ENCODE results near the gene ERVH48-1.
"Not testable (repeated sequence)": the region's sequence is repeated elsewhere in the genome, so short reads cannot be mapped to it uniquely, and the experiment has no call there.

ERVH48-1 gene

GRCh38 chr21:42927474-42928200, 2.2 kb upstream of the ERVH48-1 start:
- WGBS, 2 experiments, result 90 to 93% methylated on average over 23 of the region's 23 CpGs
- not testable (repeated sequence) for H3K27ac ChIP-seq (ENCODE audit: insufficient read depth, low read depth, low read length, poor library complexity, severe bottlenecking); H3K4me3 ChIP-seq (ENCODE audit: insufficient read depth, low read depth, low read length)

GRCh38 chr21:42924433-42924751, 1.0 kb downstream of the ERVH48-1 start:
- H3K36me3 ChIP-seq (ENCODE audit: control insufficient read depth, insufficient read depth, low read length), result no peaks in the 10 kb centered on the region
- peaks cover 5% of the 10 kb centered on the region for H3K4me1 ChIP-seq (ENCODE audit: control insufficient read depth, insufficient read depth, low read length)
- H3K9me3 ChIP-seq (ENCODE audit: control insufficient read depth, low read length), result no peaks in the 10 kb centered on the region
- peak overlapping the region; percentile 64 for H3K27ac ChIP-seq (ENCODE audit: insufficient read depth, low read depth, low read length, poor library complexity, severe bottlenecking)
- H3K4me3 ChIP-seq (ENCODE audit: insufficient read depth, low read depth, low read length), result no peak overlapping the region
- no peaks in the 10 kb centered on the region for H3K27me3 ChIP-seq (ENCODE audit: control insufficient read depth, insufficient read depth, low read length, poor library complexity, severe bottlenecking)
- 84 to 89% methylated on average over 6 of the region's 6 CpGs for WGBS, 2 experiments

More at GRCh38 chr21:42927474-42928200, 2.2 kb upstream of the ERVH48-1 start:
- H3K27me3 ChIP-seq (ENCODE audit: control insufficient read depth, insufficient read depth, low read length, poor library complexity, severe bottlenecking); H3K36me3 ChIP-seq (ENCODE audit: control insufficient read depth, insufficient read depth, low read length); H3K4me1 ChIP-seq (ENCODE audit: control insufficient read depth, insufficient read depth, low read length); H3K9me3 ChIP-seq (ENCODE audit: control insufficient read depth, low read length): not testable (repeated sequence)

GRCh38 chr21:42923553-42924432, 1.6 kb downstream of the ERVH48-1 start:
- WGBS, 2 experiments, result 31 to 33% methylated on average over 18 of the region's 18 CpGs
- Histone ChIP-seq H3K27me3 (ENCODE audit: control insufficient read depth, insufficient read depth, low read length, poor library complexity, severe bottlenecking) (no peaks in the 10 kb centered on the region), H3K9me3 (ENCODE audit: control insufficient read depth, low read length) (no peaks in the 10 kb centered on the region), H3K27ac (ENCODE audit: insufficient read depth, low read depth, low read length, poor library complexity, severe bottlenecking) (peak overlapping the region; percentile 64), H3K36me3 (ENCODE audit: control insufficient read depth, insufficient read depth, low read length) (no peaks in the 10 kb centered on the region), H3K4me1 (ENCODE audit: control insufficient read depth, insufficient read depth, low read length) (peaks cover 5% of the 10 kb centered on the region), H3K4me3 (ENCODE audit: insufficient read depth, low read depth, low read length) (no peak overlapping the region)

GRCh38 chr21:42922918-42923317, 2.5 kb downstream of the ERVH48-1 start:
- Histone ChIP-seq H3K27me3 (ENCODE audit: control insufficient read depth, insufficient read depth, low read length, poor library complexity, severe bottlenecking) (no peaks in the 10 kb centered on the region), H3K4me3 (ENCODE audit: insufficient read depth, low read depth, low read length) (no peak overlapping the region), H3K36me3 (ENCODE audit: control insufficient read depth, insufficient read depth, low read length) (no peaks in the 10 kb centered on the region), H3K4me1 (ENCODE audit: control insufficient read depth, insufficient read depth, low read length) (peaks cover 5% of the 10 kb centered on the region), H3K9me3 (ENCODE audit: control insufficient read depth, low read length) (no peaks in the 10 kb centered on the region), H3K27ac (ENCODE audit: insufficient read depth, low read depth, low read length, poor library complexity, severe bottlenecking) (no peak overlapping the region)
- 94% methylated on average over 18 of the region's 18 CpGs for WGBS, 2 experiments

- Histone ChIP-seq H3K27ac (ENCODE audit: insufficient read depth, low read depth, low read length, poor library complexity, severe bottlenecking) (no peak overlapping the region), H3K9me3 (ENCODE audit: control insufficient read depth, low read length) (no peaks in the 10 kb centered on the region), H3K36me3 (ENCODE audit: control insufficient read depth, insufficient read depth, low read length) (no peaks in the 10 kb centered on the region), H3K4me1 (ENCODE audit: control insufficient read depth, insufficient read depth, low read length) (peaks cover 5% of the 10 kb centered on the region), H3K27me3 (ENCODE audit: control insufficient read depth, insufficient read depth, low read length, poor library complexity, severe bottlenecking) (no peaks in the 10 kb centered on the region), H3K4me3 (ENCODE audit: insufficient read depth, low read depth, low read length) (no peak overlapping the region)
- 96 to 97% methylated on average over 4 of the region's 4 CpGs for WGBS, 2 experiments
Measured at GRCh38 chr21:42921927-42922326, 3.5 kb downstream of the ERVH48-1 start.

- Histone ChIP-seq H3K4me3 (ENCODE audit: insufficient read depth, low read depth, low read length) (no peak overlapping the region), H3K27ac (ENCODE audit: insufficient read depth, low read depth, low read length, poor library complexity, severe bottlenecking) (no peak overlapping the region), H3K4me1 (ENCODE audit: control insufficient read depth, insufficient read depth, low read length) (no peaks in the 10 kb centered on the region), H3K9me3 (ENCODE audit: control insufficient read depth, low read length) (no peaks in the 10 kb centered on the region), H3K27me3 (ENCODE audit: control insufficient read depth, insufficient read depth, low read length, poor library complexity, severe bottlenecking) (no peaks in the 10 kb centered on the region), H3K36me3 (ENCODE audit: control insufficient read depth, insufficient read depth, low read length) (no peaks in the 10 kb centered on the region)
- WGBS, 2 experiments, result 92 to 93% methylated on average over 6 of the region's 6 CpGs
Measured at GRCh38 chr21:42918291-42918690, 7.1 kb downstream of the ERVH48-1 start.

GRCh38 chr21:42913476-42913875, 12.0 kb downstream of the ERVH48-1 start:
- Histone ChIP-seq H3K27ac (ENCODE audit: insufficient read depth, low read depth, low read length, poor library complexity, severe bottlenecking) (no peak overlapping the region), H3K4me3 (ENCODE audit: insufficient read depth, low read depth, low read length) (no peak overlapping the region), H3K4me1 (ENCODE audit: control insufficient read depth, insufficient read depth, low read length) (no peaks in the 10 kb centered on the region), H3K9me3 (ENCODE audit: control insufficient read depth, low read length) (no peaks in the 10 kb centered on the region), H3K36me3 (ENCODE audit: control insufficient read depth, insufficient read depth, low read length) (peaks cover 3% of the 10 kb centered on the region), H3K27me3 (ENCODE audit: control insufficient read depth, insufficient read depth, low read length, poor library complexity, severe bottlenecking) (no peaks in the 10 kb centered on the region)
- WGBS, 2 experiments, result 82 to 84% methylated on average over 7 of the region's 7 CpGs

GRCh38 chr21:42911920-42912319, 13.5 kb downstream of the ERVH48-1 start:
- H3K4me1 ChIP-seq (ENCODE audit: control insufficient read depth, insufficient read depth, low read length); H3K27ac ChIP-seq (ENCODE audit: insufficient read depth, low read depth, low read length, poor library complexity, severe bottlenecking); H3K27me3 ChIP-seq (ENCODE audit: control insufficient read depth, insufficient read depth, low read length, poor library complexity, severe bottlenecking); H3K9me3 ChIP-seq (ENCODE audit: control insufficient read depth, low read length); H3K36me3 ChIP-seq (ENCODE audit: control insufficient read depth, insufficient read depth, low read length); H3K4me3 ChIP-seq (ENCODE audit: insufficient read depth, low read depth, low read length): not testable (repeated sequence)
- 93 to 95% methylated on average over 6 of the region's 6 CpGs for WGBS, 2 experiments

- H3K27ac ChIP-seq (ENCODE audit: insufficient read depth, low read depth, low read length, poor library complexity, severe bottlenecking); H3K9me3 ChIP-seq (ENCODE audit: control insufficient read depth, low read length); H3K4me1 ChIP-seq (ENCODE audit: control insufficient read depth, insufficient read depth, low read length); H3K27me3 ChIP-seq (ENCODE audit: control insufficient read depth, insufficient read depth, low read length, poor library complexity, severe bottlenecking); H3K4me3 ChIP-seq (ENCODE audit: insufficient read depth, low read depth, low read length): not testable (repeated sequence)
- peaks cover 21% of the 10 kb centered on the region for H3K36me3 ChIP-seq (ENCODE audit: control insufficient read depth, insufficient read depth, low read length)
- WGBS, 2 experiments, result 96% methylated on average over 9 of the region's 9 CpGs
Measured at GRCh38 chr21:42908484-42908883, 16.9 kb downstream of the ERVH48-1 start.

GRCh38 chr21:42906233-42906632, 19.2 kb downstream of the ERVH48-1 start:
- WGBS, 2 experiments, result 94 to 96% methylated on average over 16 of the region's 16 CpGs
- no peak overlapping the region for H3K27ac ChIP-seq (ENCODE audit: insufficient read depth, low read depth, low read length, poor library complexity, severe bottlenecking)
- no peaks in the 10 kb centered on the region for H3K4me1 ChIP-seq (ENCODE audit: control insufficient read depth, insufficient read depth, low read length)
- H3K27me3 ChIP-seq (ENCODE audit: control insufficient read depth, insufficient read depth, low read length, poor library complexity, severe bottlenecking), result no peaks in the 10 kb centered on the region
- H3K4me3 ChIP-seq (ENCODE audit: insufficient read depth, low read depth, low read length), result no peak overlapping the region
- no peaks in the 10 kb centered on the region for H3K9me3 ChIP-seq (ENCODE audit: control insufficient read depth, low read length)
- peaks cover 21% of the 10 kb centered on the region for H3K36me3 ChIP-seq (ENCODE audit: control insufficient read depth, insufficient read depth, low read length)
